ENCODE results near the gene MRPL40.

The MRPL40 gene

GRCh38 chr22:19463008-19463407, 30.7 kb downstream of the MRPL40 start:
- in situ Hi-C loops (cut with HindIII; ENCODE audit: low pct_ligation_motif_present, low sequenced_read_pairs): no loop called here
- H3K36me3 ChIP-seq (replicated peaks): peaks cover 75% of the 10 kb centered on the region

DNA sequence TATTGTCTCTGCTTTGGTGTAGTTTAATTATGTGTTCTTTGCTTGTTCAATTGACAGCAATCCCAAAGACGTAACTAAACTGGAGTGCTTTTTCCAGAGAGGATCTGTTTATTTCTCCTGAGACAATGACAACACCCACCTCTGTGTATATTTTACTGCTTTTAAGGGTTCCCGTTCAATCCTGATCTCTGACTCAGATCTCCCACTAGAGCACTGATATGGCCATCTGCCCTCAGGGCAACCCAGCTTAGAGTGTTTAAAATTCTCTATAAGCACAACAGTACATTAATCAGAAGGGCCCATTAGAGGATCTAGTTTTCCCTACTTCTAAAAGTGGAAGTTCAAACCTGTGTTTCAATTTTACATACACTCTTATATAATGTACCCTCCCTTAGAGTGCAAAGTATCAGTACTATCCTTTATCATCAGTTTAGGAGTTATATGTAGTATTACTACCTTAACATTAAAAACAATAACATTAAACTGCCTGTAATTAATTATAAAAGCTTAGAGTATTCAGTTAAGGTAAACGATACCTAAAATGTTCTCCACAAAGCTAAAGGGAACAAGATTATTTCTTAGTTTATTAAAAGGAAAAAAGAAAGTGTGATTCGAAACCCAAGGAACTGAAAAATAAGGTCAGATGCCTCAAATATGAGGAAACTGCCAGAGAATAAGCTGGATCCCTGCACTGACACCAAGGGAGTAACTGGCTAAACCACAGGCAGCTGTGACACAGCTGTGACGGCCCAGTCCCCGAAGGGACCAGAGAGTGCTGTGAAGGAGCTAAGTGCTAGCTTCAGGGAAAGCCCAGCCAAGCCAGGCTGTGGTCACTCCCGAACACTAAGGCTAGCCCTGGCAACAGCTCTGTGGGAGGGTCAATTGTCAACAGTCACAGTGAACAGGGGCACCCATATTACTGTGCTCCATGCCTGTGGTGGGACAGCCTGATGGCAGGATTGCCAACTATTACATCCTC, 31.4 kb downstream of the MRPL40 start:
- H3K4me3 ChIP-seq (ENCODE audit: low read depth, low read length): no peak overlapping the region
- in situ Hi-C loops (cut with HindIII; ENCODE audit: low pct_ligation_motif_present, low sequenced_read_pairs): no loop called here
- DNase-seq: no peak
- TF ChIP-seq, protein P1, sequence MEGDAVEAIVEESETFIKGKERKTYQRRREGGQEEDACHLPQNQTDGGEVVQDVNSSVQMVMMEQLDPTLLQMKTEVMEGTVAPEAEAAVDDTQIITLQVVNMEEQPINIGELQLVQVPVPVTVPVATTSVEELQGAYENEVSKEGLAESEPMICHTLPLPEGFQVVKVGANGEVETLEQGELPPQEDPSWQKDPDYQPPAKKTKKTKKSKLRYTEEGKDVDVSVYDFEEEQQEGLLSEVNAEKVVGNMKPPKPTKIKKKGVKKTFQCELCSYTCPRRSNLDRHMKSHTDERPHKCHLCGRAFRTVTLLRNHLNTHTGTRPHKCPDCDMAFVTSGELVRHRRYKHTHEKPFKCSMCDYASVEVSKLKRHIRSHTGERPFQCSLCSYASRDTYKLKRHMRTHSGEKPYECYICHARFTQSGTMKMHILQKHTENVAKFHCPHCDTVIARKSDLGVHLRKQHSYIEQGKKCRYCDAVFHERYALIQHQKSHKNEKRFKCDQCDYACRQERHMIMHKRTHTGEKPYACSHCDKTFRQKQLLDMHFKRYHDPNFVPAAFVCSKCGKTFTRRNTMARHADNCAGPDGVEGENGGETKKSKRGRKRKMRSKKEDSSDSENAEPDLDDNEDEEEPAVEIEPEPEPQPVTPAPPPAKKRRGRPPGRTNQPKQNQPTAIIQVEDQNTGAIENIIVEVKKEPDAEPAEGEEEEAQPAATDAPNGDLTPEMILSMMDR (IDR thresholded peaks at IDR 0.05; ENCODE audit: low read depth, low read length, missing control alignments): no peak
- H3K27me3 ChIP-seq (replicated peaks): no peaks in the 10 kb centered on the region
- peaks cover 76% of the 10 kb centered on the region for H3K36me3 ChIP-seq (replicated peaks)
- H3K27ac ChIP-seq: peak overlapping the region; percentile 31

More at GRCh38 chr22:19463008-19463407, 30.7 kb downstream of the MRPL40 start:
- Histone ChIP-seq H3K27ac (no peak overlapping the region), H3K4me3 (ENCODE audit: low read depth, low read length) (no peak overlapping the region), H3K27me3 (replicated peaks) (no peaks in the 10 kb centered on the region)
- TF ChIP-seq, protein P1 (IDR thresholded peaks at IDR 0.05; ENCODE audit: low read depth, low read length, missing control alignments): no peak
- DNase-seq: no peak

DNA sequence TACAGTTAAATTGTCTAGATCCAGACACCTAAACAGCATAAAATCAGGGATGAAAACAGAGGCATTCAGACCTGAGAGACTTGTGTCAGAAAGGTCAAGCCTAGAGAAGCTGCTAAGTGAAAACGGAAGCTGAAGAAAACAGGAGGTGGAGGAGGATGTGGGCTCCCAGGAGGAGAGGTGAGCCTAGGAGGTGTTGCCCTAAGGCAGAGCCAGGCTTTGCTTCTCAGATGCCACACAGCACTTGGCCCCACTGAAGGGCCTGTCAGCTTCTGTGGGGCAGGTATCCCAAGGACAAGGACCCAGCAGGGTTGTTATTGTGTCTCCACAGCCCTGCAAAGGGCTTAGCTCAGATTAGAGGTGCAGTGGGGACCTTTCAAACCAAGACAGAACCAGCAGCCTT, 32.2 kb downstream of the MRPL40 start:
- no peak overlapping the region for H3K27ac ChIP-seq
- H3K36me3 ChIP-seq (replicated peaks): peaks cover 84% of the 10 kb centered on the region
- in situ Hi-C loops (cut with HindIII; ENCODE audit: low pct_ligation_motif_present, low sequenced_read_pairs): no loop called here
- TF ChIP-seq, protein P1 (IDR thresholded peaks at IDR 0.05; ENCODE audit: low read depth, low read length, missing control alignments): no peak
- no peak overlapping the region for H3K4me3 ChIP-seq (ENCODE audit: low read depth, low read length)
- no peaks in the 10 kb centered on the region for H3K27me3 ChIP-seq (replicated peaks)
- no peak for DNase-seq

DNA sequence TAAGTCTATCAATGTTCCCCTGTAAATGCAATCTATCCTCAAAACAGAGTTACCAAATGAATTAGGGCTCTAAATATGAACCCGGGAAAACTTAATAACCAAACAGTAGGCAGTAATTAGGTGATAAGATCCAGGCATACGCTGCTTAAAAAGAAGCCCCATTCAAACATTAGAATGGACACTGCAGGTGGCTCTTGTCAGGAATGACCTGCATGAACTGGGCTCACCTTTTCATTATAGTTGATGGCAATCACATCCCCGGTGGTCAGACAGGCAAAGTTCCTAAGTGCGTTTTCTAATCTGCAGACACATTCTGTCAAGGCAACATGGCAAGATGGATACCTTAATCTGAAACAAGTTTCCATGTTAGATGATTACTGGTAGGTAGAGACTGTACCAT, 32.6 kb downstream of the MRPL40 start:
- no peak for DNase-seq
- H3K36me3 ChIP-seq (replicated peaks): peaks cover 86% of the 10 kb centered on the region
- H3K27me3 ChIP-seq (replicated peaks): no peaks in the 10 kb centered on the region
- in situ Hi-C loops (cut with HindIII; ENCODE audit: low pct_ligation_motif_present, low sequenced_read_pairs): no loop called here
- H3K27ac ChIP-seq: no peak overlapping the region
- H3K4me3 ChIP-seq (ENCODE audit: low read depth, low read length): no peak overlapping the region
- TF ChIP-seq, protein P1 (IDR thresholded peaks at IDR 0.05; ENCODE audit: low read depth, low read length, missing control alignments): no peak

DNA sequence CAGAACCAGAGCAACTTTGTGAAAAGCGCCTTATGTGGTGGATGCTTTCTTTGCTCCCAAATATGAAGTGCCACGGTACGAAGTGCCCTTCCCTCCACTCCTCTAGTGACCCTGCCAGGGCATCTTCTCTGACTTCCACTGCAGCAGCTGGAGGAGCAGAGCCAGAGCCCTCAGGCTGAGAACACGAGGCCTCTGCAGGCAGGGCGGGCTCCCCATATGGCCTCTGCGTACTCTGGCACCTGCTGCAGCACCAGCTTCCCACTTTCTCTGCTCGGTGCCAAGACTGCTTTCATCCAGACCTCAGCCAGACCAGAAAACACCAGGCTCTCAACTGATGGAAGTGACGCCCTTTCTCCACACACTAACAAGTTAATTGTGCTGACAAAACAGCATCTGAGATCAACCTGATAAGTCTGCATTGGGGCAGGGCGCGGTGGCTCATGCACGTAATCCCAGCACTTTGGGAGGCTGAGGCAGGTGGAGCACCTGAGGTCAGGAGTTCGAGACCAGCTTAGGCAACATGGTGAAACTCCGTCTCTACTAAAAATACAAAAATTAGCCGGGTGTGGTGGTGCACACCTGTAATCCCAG, 33.9 kb downstream of the MRPL40 start:
- DNase-seq: no peak
- in situ Hi-C loops (cut with HindIII; ENCODE audit: low pct_ligation_motif_present, low sequenced_read_pairs): no loop called here
- H3K4me3 ChIP-seq (ENCODE audit: low read depth, low read length): no peak overlapping the region
- peaks cover 93% of the 10 kb centered on the region for H3K36me3 ChIP-seq (replicated peaks)
- H3K27ac ChIP-seq: no peak overlapping the region
- no peaks in the 10 kb centered on the region for H3K27me3 ChIP-seq (replicated peaks)
- TF ChIP-seq, protein P1 (IDR thresholded peaks at IDR 0.05; ENCODE audit: low read depth, low read length, missing control alignments): no peak
